GM20000 (cell line): ENCODE data around the gene NUF2.
"Not testable (repeated sequence)": the region's sequence is repeated elsewhere in the genome, so short reads cannot be mapped to it uniquely, and the experiment has no call there.

Experiments used
- DNase-seq: peaks from one replicate; pipeline ENCODE4 v3.0.0; 2012; ENCODE audit warnings: low spot score
- TF ChIP-seq, protein P1 (sequence below): IDR thresholded peaks from 2 replicates; pipeline ENCODE4 v1.5.1; 2012; ENCODE audit warnings: mild to moderate bottlenecking, control low read depth; ENCODE audit errors: extremely low read depth, missing control alignments

Gene NUF2

DNA sequence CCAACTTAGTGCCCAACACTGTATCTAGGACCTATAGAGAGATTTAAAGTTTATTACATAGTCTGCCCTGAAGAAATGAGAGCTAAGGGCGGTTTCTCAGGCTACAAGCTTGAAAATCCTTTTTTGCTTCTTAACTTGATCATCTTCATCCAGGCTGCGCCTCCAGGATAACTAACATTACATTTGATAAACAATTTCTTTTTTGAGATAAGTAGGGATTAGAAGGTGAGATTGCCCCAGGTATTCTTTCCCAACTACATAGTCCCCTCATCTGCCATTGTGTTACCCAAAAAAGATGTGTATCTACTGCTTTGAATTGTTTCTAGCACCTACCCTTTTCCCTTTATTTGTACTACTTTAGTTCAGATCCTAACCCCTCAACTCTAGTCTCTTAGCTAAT, 25.4 kb downstream of the NUF2 start:
- TF ChIP-seq, protein P1, sequence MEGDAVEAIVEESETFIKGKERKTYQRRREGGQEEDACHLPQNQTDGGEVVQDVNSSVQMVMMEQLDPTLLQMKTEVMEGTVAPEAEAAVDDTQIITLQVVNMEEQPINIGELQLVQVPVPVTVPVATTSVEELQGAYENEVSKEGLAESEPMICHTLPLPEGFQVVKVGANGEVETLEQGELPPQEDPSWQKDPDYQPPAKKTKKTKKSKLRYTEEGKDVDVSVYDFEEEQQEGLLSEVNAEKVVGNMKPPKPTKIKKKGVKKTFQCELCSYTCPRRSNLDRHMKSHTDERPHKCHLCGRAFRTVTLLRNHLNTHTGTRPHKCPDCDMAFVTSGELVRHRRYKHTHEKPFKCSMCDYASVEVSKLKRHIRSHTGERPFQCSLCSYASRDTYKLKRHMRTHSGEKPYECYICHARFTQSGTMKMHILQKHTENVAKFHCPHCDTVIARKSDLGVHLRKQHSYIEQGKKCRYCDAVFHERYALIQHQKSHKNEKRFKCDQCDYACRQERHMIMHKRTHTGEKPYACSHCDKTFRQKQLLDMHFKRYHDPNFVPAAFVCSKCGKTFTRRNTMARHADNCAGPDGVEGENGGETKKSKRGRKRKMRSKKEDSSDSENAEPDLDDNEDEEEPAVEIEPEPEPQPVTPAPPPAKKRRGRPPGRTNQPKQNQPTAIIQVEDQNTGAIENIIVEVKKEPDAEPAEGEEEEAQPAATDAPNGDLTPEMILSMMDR, result no peak
- no peak for DNase-seq

DNA sequence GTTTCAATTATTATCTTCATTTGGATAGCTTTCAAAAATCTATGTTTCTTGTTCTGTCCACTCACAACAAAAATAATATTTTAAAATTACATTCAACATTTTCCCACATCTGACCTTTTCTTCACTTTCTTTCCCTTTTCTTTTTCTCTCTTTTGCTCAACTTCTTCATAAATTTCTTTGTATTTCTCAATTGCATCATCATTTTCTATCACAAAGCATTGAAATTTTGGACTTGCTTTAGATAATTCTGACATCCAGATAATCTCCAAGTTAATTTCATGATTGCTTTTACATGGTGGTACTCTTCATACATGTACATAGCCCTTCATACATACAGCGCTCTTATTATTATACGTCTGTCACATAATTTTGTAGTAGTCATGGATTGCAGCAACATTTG, 30.2 kb downstream of the NUF2 start:
- no peak for DNase-seq
- TF ChIP-seq, protein P1, result no peak

DNA sequence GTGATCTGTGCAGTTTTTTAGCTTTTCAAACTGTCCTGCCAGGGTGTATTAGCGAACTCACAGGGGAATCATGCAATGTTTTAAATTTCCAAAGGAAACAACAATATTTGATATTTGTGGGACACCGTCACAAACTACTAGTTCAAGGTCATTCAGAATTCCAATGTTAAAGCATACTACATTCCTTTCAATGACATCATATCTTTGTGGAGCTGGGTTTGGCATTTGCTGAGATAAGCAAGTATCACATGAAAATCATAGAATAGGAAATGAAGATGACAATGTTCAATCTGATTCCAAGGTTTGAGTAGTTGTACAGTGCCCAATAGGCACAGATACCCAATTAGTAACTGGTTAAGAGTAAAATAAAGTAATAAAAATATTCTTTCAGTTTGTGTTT, 35.6 kb downstream of the NUF2 start:
- DNase-seq, result no peak
- TF ChIP-seq, protein P1, result no peak

DNA sequence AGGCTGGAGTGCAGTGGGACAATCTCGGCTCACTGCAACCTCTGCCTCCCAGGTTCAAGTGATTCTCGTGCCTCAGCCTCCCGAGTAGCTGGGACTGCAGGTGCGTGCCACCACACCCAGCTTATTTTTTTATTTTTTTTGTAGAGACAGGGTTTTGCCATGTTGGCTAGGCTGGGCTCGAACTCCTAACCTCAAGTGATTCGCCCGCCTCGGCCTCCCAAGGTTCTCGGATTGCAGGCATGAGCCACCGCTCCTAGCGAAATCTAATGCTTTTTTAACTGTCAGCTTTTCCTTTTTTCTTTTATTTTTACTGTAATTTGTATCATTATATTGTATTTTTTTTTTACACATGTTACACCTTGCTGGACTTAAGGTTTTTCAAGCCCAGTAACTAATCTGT, 36.4 kb downstream of the NUF2 start:
- DNase-seq, result not testable (repeated sequence)

DNA sequence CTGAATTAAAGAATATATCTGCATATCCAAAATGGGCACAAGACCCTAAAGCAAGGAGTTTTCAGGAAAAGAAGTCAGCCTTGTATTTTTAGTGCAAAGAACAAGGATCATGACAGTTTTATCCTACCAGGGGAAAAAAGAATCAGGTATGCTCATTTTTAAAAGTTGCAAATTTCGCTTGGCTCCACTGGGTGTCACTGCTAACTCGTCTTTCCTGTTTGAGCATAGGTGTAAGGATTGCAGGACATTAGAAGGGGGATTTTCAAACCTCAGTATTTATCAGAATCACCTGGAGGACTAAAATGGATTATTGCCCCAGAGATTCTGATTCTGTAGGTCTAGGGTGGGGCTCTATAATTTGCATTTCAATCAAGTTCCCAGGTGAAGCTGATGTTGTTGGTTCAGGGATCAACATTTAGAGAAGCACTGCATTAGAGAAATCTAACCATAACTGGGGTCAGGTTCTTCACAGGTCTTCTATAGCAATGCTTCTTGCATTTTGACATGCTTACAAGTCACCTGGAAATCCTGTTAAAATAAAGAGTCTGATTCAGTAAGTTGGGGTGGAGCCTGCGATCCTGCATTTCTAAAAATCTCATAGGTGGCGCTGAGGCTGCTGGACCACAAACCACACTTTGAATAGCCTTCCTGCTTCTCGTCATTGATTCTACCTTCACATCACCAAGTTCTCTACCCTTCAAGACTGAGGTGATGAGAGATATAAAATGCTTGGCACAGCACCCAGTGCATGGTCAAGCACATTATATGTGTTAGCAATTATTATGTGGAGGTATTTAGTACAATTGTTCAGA, 39.6 kb downstream of the NUF2 start:
- peak; percentile 4 for DNase-seq
- TF ChIP-seq, protein P1, result peak; percentile 57

DNA sequence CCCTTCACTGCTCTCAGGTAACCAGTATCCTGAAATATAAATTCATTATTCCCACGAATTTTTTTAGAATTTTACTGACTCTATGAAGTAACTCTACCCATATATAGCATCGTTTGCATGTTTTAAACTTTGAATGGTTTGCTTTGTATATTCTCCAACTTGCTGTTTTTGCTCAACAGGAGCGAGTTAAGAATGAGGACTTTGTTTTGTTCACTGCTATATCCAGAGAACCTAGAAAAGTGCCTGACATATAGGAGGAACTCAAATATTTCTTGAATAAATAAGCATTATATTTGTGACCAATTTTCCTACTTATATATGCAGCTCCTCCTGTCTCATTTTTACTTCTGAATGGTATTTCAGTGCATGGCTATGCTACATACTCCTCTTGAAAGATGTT, 43.4 kb downstream of the NUF2 start:
- no peak for DNase-seq
- TF ChIP-seq, protein P1, result no peak

DNA sequence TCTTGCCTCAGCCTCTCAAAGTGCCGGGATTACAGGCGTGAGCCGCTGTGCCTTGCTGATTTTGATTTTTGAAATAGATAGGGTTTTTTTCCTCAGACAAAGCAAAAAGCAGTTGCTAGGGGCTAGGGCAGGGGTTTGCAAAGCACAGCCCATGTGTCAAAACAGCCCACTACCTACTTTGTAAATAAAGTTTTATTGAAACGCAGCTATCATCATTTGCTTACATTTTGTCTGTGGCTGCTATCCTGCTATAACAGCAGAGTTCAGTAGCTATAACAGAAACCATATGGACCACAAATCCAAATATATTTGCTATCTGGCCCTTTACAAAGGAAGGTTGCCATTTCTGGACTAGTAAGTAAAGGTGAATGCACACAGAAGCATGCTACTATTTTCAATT, 44.8 kb downstream of the NUF2 start:
- TF ChIP-seq, protein P1, result no peak

DNA sequence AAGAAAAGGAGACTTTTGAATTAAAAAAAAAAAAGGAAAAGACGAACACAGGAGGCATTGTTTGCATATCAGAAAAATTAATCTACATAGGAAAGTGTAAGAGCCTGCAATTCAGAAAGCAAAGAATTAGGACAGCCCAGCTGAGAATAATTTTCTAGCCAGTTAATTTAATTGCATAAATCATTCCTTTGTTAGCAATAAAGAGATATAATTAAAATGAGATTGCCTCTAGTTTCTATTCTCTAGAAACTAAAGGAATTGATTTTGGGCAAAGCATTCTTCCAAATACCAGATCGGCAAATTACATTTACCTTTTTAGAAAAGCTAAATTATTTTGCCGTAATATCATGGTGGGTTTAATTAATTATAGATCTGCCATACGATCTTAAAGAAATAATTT, 46.0 kb downstream of the NUF2 start:
- TF ChIP-seq, protein P1, result no peak
- DNase-seq, result no peak

More for the DNA sequence above, 44.8 kb downstream of the NUF2 start:
- no peak for DNase-seq
